ENCODE data around the gene JAK1.

The JAK1 gene

GRCh38 chr1:64960731-64961130, 5.6 kb downstream of the JAK1 start:
- no peak for DNase-seq (ENCODE audit: low read depth)
- no peak for TF ChIP-seq CTCF (conservative IDR thresholded peaks at IDR 0.05; ENCODE audit: control insufficient read depth, insufficient read depth, low read depth, low read length)
- no peak overlapping the region for H3K4me3 ChIP-seq (ENCODE audit: control insufficient read depth, low read depth, low read length)

GRCh38 chr1:64959986-64960385, 6.4 kb downstream of the JAK1 start:
- DNase-seq (ENCODE audit: low read depth), result no peak
- no peak overlapping the region for H3K4me3 ChIP-seq (ENCODE audit: control insufficient read depth, low read depth, low read length)
- no peak for TF ChIP-seq CTCF (conservative IDR thresholded peaks at IDR 0.05; ENCODE audit: control insufficient read depth, insufficient read depth, low read depth, low read length)

DNA sequence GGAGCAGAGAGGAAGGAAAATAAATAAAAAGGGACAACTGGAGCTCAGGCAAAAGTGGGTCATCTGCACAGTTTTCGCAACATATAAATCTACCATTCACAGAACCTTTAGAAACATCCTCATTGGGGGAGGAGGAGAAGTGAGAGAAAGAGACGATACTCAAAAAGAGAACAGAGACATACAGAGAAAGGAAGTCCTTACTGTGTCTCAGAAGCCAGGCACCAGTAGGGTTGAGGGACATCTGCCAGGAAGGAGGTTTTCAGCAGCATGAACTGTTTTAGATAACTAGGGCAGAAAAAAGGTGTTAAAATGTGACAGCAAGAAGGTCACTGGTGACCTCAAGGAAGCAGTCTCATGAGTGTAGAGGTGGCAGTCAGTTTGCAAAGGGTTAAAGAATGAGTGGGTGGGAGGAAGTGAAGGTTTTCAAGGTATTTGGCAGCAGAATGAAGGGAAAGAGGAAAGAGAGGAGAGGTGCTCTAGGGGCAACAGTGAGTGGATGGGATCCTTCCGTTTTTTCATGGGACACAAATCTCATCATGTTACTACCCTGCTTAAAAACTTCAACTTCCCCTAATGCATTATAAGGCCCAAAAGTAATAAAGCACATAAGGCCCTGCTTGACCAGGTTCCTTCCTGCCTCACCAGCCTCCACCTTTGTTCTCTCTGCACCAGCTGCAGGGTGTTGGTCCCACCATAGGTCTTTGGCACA, 9.5 kb downstream of the JAK1 start:
- TF ChIP-seq CTCF (conservative IDR thresholded peaks at IDR 0.05; ENCODE audit: control insufficient read depth, insufficient read depth, low read depth, low read length), result no peak
- DNase-seq (ENCODE audit: low read depth), result no peak
- no peak overlapping the region for H3K4me3 ChIP-seq (ENCODE audit: control insufficient read depth, low read depth, low read length)

- TF ChIP-seq CTCF (conservative IDR thresholded peaks at IDR 0.05; ENCODE audit: control insufficient read depth, insufficient read depth, low read depth, low read length), result no peak
- H3K4me3 ChIP-seq (ENCODE audit: control insufficient read depth, low read depth, low read length), result no peak overlapping the region
- DNase-seq (ENCODE audit: low read depth), result no peak
These were observed 10.2 kb downstream of the JAK1 start for GRCh38 chr1:64956010-64956640.

DNA sequence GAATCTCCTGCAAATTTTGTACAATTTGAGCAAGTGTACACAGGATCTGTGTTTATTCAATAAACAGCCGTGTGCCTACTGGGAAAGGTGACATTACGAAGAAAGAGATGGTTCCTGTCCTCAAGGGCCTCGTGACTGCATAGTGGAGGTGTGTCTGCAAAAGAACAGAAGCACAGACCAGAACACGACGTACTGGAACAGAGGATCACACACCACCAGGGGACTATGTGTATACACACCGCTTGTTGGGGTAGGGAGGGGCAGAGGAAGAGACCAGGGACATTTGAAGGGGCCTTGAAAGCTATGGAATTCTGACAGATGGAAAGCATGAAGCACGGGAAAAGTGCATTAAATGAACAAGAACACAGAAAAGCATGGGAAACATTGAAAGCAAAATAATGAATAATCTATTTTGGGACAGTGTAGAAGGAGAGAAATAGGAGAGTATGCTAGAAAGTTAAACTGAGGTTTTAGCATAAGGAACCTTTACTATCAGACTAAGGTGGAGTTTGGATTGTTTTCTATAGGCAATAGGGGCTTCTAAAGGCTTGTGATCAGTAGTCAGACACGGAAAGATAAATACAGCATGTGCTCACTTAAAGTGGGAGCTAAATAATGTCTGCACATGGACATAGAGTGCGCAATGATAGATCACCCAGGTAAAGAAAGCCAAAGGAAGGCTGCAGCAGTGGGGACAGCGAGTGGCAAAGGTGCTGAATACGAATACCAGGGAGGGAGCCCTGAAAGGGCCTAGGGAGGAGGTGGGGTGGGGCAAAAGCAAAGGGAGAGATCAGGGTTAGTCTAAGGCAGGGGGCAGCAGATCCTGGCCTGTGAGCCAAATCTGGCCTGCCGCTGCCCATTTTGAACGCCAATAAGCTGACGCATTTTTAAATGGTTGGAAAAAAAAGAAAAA, 11.0 kb downstream of the JAK1 start:
- no peak overlapping the region for H3K4me3 ChIP-seq (ENCODE audit: control insufficient read depth, low read depth, low read length)
- no peak for TF ChIP-seq CTCF (conservative IDR thresholded peaks at IDR 0.05; ENCODE audit: control insufficient read depth, insufficient read depth, low read depth, low read length)
- DNase-seq (ENCODE audit: low read depth), result no peak

DNA sequence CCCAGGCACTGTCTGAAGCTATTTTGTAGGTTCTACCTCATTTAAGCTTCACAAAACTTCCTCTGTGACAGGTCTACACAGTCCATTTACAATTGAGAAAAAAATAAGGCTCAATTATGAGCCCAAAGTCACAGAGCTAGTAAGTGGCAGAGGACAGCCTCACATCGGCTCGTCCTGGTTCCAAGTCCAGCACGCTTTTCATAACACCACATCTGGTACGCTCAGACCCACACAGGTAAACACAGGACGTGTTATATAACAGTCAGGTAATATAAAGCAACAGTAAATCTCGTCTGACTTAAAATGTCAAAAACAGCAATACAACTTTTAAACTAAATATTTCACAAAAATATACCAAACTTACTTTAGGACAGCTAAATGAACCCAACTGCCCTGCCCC, 13.1 kb downstream of the JAK1 start:
- H3K4me3 ChIP-seq (ENCODE audit: control insufficient read depth, low read depth, low read length), result no peak overlapping the region
- DNase-seq (ENCODE audit: low read depth), result no peak
- TF ChIP-seq CTCF (conservative IDR thresholded peaks at IDR 0.05; ENCODE audit: control insufficient read depth, insufficient read depth, low read depth, low read length), result no peak
